Measurements from ENCODE around the gene ZNF318. TPM values are rescaled to one million over a fixed set of nuclear protein-coding genes. Genes with fewer than 3 reads are reported as not detected.

The ZNF318 gene
- polyA plus RNA-seq, 1 of the 3 experiments (the other 2 are of a cell fraction) = 6.3 TPM

DNA sequence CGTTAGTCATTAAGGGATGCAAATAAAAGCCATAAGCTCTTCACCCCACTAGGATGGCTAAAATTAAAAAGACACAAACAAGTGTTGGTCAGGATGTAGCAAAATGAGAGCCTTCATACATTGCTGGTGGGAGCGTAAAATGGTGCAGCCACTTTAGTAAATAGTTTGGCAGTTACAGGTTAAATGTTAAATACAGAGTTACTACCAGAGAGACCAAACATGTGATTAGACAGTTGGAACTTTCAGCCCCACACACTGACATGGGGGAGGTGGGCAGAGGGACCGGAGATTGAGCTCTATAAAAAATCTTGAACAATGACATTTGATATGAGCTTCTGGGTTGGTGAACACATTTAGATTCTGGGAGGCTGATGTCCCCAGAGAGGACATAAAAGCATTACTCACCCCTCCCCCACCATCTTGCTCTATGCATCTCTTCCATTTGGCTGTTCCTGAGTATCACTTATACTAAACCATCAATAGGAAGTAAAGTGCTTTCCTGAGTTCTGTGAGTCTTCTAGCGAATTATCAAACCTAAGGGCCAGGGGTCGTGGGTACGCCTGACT is 20.4 kb upstream of the ZNF318 start:
- no peak overlapping the region for H3K9ac ChIP-seq
- peaks cover 0 to 4% of the 10 kb centered on the region in 2 experiments; a peak in 1 of 4 replicates for H3K4me1 ChIP-seq (ENCODE audit: control insufficient read depth in 1 of 2, insufficient read depth in 2 of 2, low read depth in 1 of 2, low read length in 1 of 2)
- no peak overlapping the region for H3K27ac ChIP-seq (ENCODE audit: low read depth in 2 of 2, low read length in 1 of 2)
- no peaks in the 10 kb centered on the region for H4K20me1 ChIP-seq (ENCODE audit: insufficient read depth)
- no peaks in the 10 kb centered on the region for H3K9me3 ChIP-seq
- ChIA-PET CTCF (interaction anchor here (1.0 to 2.7 kb wide), 5 partner anchors 8 to 120 kb away, joined by 3 to 12 read pairs (median 5); partner anchors contain the start of gene LRRC73), POLR2A (no interaction called here)
- no peak overlapping the region for H2AFZ ChIP-seq (ENCODE audit: low read depth)
- no peaks in the 10 kb centered on the region for H3K9me2 ChIP-seq
- H3K27me3 ChIP-seq (ENCODE audit: insufficient read depth) = no peaks in the 10 kb centered on the region; the same call in 1 of the 2 replicates
- no peaks in the 10 kb centered on the region for H3F3A ChIP-seq (replicated peaks; ENCODE audit: insufficient read depth)
- WGBS (ENCODE audit: low lambda C conversion rate) = 78% methylated on average over 6 of the region's 6 CpGs
- H3K4me2 ChIP-seq = no peak overlapping the region
- no peak for TF ChIP-seq NRF1 (IDR thresholded peaks at IDR 0.05; ENCODE audit: low read depth, low read length)
- no peak for TF ChIP-seq NFIC (IDR thresholded peaks at IDR 0.05; ENCODE audit: borderline replicate concordance)
- TF ChIP-seq, protein P1, sequence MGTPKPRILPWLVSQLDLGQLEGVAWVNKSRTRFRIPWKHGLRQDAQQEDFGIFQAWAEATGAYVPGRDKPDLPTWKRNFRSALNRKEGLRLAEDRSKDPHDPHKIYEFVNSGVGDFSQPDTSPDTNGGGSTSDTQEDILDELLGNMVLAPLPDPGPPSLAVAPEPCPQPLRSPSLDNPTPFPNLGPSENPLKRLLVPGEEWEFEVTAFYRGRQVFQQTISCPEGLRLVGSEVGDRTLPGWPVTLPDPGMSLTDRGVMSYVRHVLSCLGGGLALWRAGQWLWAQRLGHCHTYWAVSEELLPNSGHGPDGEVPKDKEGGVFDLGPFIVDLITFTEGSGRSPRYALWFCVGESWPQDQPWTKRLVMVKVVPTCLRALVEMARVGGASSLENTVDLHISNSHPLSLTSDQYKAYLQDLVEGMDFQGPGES (IDR thresholded peaks at IDR 0.05; ENCODE audit: low read depth, low read length) = no peak
- no peak for TF ChIP-seq POLR2AphosphoS5 (IDR thresholded peaks at IDR 0.05; ENCODE audit: low read depth, low read length)
- no peak for TF ChIP-seq MEF2A (IDR thresholded peaks at IDR 0.05; ENCODE audit: borderline replicate concordance, low read depth)
- TF ChIP-seq TAF1 (IDR thresholded peaks at IDR 0.05; ENCODE audit: borderline replicate concordance, low read depth, low read length) = no peak
- TF ChIP-seq PBX3 (IDR thresholded peaks at IDR 0.05) = no peak
- TF ChIP-seq USF1 (IDR thresholded peaks at IDR 0.05; ENCODE audit: borderline replicate concordance, low read depth) = no peak
- no peak for TF ChIP-seq RAD21 (IDR thresholded peaks at IDR 0.05; ENCODE audit: low read length)
- TF ChIP-seq, protein P2, sequence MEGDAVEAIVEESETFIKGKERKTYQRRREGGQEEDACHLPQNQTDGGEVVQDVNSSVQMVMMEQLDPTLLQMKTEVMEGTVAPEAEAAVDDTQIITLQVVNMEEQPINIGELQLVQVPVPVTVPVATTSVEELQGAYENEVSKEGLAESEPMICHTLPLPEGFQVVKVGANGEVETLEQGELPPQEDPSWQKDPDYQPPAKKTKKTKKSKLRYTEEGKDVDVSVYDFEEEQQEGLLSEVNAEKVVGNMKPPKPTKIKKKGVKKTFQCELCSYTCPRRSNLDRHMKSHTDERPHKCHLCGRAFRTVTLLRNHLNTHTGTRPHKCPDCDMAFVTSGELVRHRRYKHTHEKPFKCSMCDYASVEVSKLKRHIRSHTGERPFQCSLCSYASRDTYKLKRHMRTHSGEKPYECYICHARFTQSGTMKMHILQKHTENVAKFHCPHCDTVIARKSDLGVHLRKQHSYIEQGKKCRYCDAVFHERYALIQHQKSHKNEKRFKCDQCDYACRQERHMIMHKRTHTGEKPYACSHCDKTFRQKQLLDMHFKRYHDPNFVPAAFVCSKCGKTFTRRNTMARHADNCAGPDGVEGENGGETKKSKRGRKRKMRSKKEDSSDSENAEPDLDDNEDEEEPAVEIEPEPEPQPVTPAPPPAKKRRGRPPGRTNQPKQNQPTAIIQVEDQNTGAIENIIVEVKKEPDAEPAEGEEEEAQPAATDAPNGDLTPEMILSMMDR (IDR thresholded peaks at IDR 0.05) = no peak
- TF ChIP-seq SMC3 (IDR thresholded peaks at IDR 0.05; ENCODE audit: low read depth, low read length) = no peak
- no peak for TF ChIP-seq RXRA (IDR thresholded peaks at IDR 0.05; ENCODE audit: borderline replicate concordance, low read depth)
- H3K4me3 ChIP-seq (ENCODE audit: low read depth in 2 of 2, low read length in 1 of 2) = no peak overlapping the region
- H3K79me2 ChIP-seq (ENCODE audit: insufficient read depth) = no peaks in the 10 kb centered on the region
- DNase-seq = no peak
- H3K36me3 ChIP-seq (replicated peaks in 1 of 2; ENCODE audit: control insufficient read depth in 1 of 2, insufficient read depth in 2 of 2, low read length in 1 of 2) = no peaks in the 10 kb centered on the region

All from SK-N-SH (cell line).